Measurements from ENCODE around the gene MARK4.
A peak's percentile ranks its signal among the peaks of the same experiment; 100 is the strongest.

MARK4 gene

GRCh38 chr19:45276284-45276687, 25.2 kb downstream of the MARK4 start:
- DNase-seq (ENCODE audit: low spot score) = no peak
- in situ Hi-C loops (cut with MboI; ENCODE audit: low pct_unique_long_range_greater_than_20kb, low sequenced_read_pairs, unreplicated experiment) = no loop called here

GRCh38 chr19:45278087-45278486, 27.0 kb downstream of the MARK4 start:
- no peak for TF ChIP-seq CTCF (IDR thresholded peaks at IDR 0.05; ENCODE audit: extremely low read depth, insufficient read depth, missing control alignments)
- DNase-seq (ENCODE audit: low spot score) = no peak
- in situ Hi-C loops (cut with MboI; ENCODE audit: low pct_unique_long_range_greater_than_20kb, low sequenced_read_pairs, unreplicated experiment) = no loop called here

More at GRCh38 chr19:45276284-45276687, 25.2 kb downstream of the MARK4 start:
- no peak for TF ChIP-seq CTCF (IDR thresholded peaks at IDR 0.05; ENCODE audit: extremely low read depth, insufficient read depth, missing control alignments)

GRCh38 chr19:45279587-45280192, 28.6 kb downstream of the MARK4 start:
- no peak for DNase-seq (ENCODE audit: low spot score)
- in situ Hi-C loops (cut with MboI; ENCODE audit: low pct_unique_long_range_greater_than_20kb, low sequenced_read_pairs, unreplicated experiment) = no loop called here
- TF ChIP-seq CTCF (IDR thresholded peaks at IDR 0.05; ENCODE audit: extremely low read depth, insufficient read depth, missing control alignments) = no peak

- no peak for DNase-seq (ENCODE audit: low spot score)
- in situ Hi-C loops (cut with MboI; ENCODE audit: low pct_unique_long_range_greater_than_20kb, low sequenced_read_pairs, unreplicated experiment) = no loop called here
- no peak for TF ChIP-seq CTCF (IDR thresholded peaks at IDR 0.05; ENCODE audit: extremely low read depth, insufficient read depth, missing control alignments)
Observed at GRCh38 chr19:45280471-45280961, 29.4 kb downstream of the MARK4 start.

- in situ Hi-C loops (cut with MboI; ENCODE audit: low pct_unique_long_range_greater_than_20kb, low sequenced_read_pairs, unreplicated experiment) = no loop called here
Observed at GRCh38 chr19:45283443-45284033, 32.5 kb downstream of the MARK4 start.

GRCh38 chr19:45290381-45290931, 39.4 kb downstream of the MARK4 start:
- DNase-seq (ENCODE audit: low spot score) = no peak
- TF ChIP-seq CTCF (IDR thresholded peaks at IDR 0.05; ENCODE audit: extremely low read depth, insufficient read depth, missing control alignments) = no peak
- in situ Hi-C loops (cut with MboI; ENCODE audit: low pct_unique_long_range_greater_than_20kb, low sequenced_read_pairs, unreplicated experiment) = no loop called here

More at GRCh38 chr19:45283443-45284033, 32.5 kb downstream of the MARK4 start:
- TF ChIP-seq CTCF (IDR thresholded peaks at IDR 0.05; ENCODE audit: extremely low read depth, insufficient read depth, missing control alignments) = no peak
- peak; percentile 76 for DNase-seq (ENCODE audit: low spot score)

Data from GM13977 (cell line).